ENCODE measurements around the gene HDAC3. TPM values are rescaled to one million over a fixed set of nuclear protein-coding genes. Genes with fewer than 3 reads are reported as not detected.

Gene HDAC3
- total RNA-seq, 1 donor, result 47.8 TPM

GRCh38 chr5:141635646-141636045, 1.0 kb downstream of the HDAC3 start:
- H3K9me3 ChIP-seq (ENCODE audit: low read depth, low read length), result no peaks in the 10 kb centered on the region
- H3K4me2 ChIP-seq (ENCODE audit: insufficient read depth, low read length), result peak overlapping the region; percentile 100
- peak overlapping the region; percentile 79 for H3K27ac ChIP-seq (ENCODE audit: low read depth, low read length)
- H3K79me2 ChIP-seq (ENCODE audit: insufficient read depth, low read length), result peaks cover 58% of the 10 kb centered on the region
- no peaks in the 10 kb centered on the region for H3K27me3 ChIP-seq (ENCODE audit: insufficient read depth, low read length)
- peaks cover 22% of the 10 kb centered on the region for H3K4me1 ChIP-seq (ENCODE audit: insufficient read depth, low read length)
- H3K4me3 ChIP-seq (ENCODE audit: insufficient read depth, low read length), result peak overlapping the region; percentile 90
- DNase-seq (ENCODE audit: insufficient read length, low spot score, missing footprints), result no peak
- H3K36me3 ChIP-seq (ENCODE audit: insufficient read depth, low read length), result peaks cover 20% of the 10 kb centered on the region
- TF ChIP-seq, protein P1, sequence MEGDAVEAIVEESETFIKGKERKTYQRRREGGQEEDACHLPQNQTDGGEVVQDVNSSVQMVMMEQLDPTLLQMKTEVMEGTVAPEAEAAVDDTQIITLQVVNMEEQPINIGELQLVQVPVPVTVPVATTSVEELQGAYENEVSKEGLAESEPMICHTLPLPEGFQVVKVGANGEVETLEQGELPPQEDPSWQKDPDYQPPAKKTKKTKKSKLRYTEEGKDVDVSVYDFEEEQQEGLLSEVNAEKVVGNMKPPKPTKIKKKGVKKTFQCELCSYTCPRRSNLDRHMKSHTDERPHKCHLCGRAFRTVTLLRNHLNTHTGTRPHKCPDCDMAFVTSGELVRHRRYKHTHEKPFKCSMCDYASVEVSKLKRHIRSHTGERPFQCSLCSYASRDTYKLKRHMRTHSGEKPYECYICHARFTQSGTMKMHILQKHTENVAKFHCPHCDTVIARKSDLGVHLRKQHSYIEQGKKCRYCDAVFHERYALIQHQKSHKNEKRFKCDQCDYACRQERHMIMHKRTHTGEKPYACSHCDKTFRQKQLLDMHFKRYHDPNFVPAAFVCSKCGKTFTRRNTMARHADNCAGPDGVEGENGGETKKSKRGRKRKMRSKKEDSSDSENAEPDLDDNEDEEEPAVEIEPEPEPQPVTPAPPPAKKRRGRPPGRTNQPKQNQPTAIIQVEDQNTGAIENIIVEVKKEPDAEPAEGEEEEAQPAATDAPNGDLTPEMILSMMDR (IDR thresholded peaks at IDR 0.05; ENCODE audit: extremely low read depth, low read depth, low read length), result no peak
- no peak overlapping the region for H2AFZ ChIP-seq (ENCODE audit: low read length)
- peaks cover 42% of the 10 kb centered on the region for H4K20me1 ChIP-seq (ENCODE audit: insufficient read depth, low read length)

GRCh38 chr5:141634720-141635119, 1.9 kb downstream of the HDAC3 start:
- Histone ChIP-seq H3K27ac (ENCODE audit: low read depth, low read length) (no peak overlapping the region), H3K79me2 (ENCODE audit: insufficient read depth, low read length) (peaks cover 65% of the 10 kb centered on the region), H3K9me3 (ENCODE audit: low read depth, low read length) (no peaks in the 10 kb centered on the region), H3K27me3 (ENCODE audit: insufficient read depth, low read length) (no peaks in the 10 kb centered on the region), H3K4me2 (ENCODE audit: insufficient read depth, low read length) (no peak overlapping the region), H4K20me1 (ENCODE audit: insufficient read depth, low read length) (peaks cover 42% of the 10 kb centered on the region), H3K4me3 (ENCODE audit: insufficient read depth, low read length) (no peak overlapping the region), H3K36me3 (ENCODE audit: insufficient read depth, low read length) (peaks cover 24% of the 10 kb centered on the region), H2AFZ (ENCODE audit: low read length) (no peak overlapping the region), H3K4me1 (ENCODE audit: insufficient read depth, low read length) (peaks cover 22% of the 10 kb centered on the region)
- TF ChIP-seq, protein P1 (IDR thresholded peaks at IDR 0.05; ENCODE audit: extremely low read depth, low read depth, low read length), result no peak
- DNase-seq (ENCODE audit: insufficient read length, low spot score, missing footprints), result no peak

- H3K79me2 ChIP-seq (ENCODE audit: insufficient read depth, low read length), result peaks cover 71% of the 10 kb centered on the region
- H3K27ac ChIP-seq (ENCODE audit: low read depth, low read length), result no peak overlapping the region
- peaks cover 22% of the 10 kb centered on the region for H3K4me1 ChIP-seq (ENCODE audit: insufficient read depth, low read length)
- peaks cover 43% of the 10 kb centered on the region for H4K20me1 ChIP-seq (ENCODE audit: insufficient read depth, low read length)
- DNase-seq (ENCODE audit: insufficient read length, low spot score, missing footprints), result no peak
- H3K36me3 ChIP-seq (ENCODE audit: insufficient read depth, low read length), result peaks cover 31% of the 10 kb centered on the region
- H3K4me2 ChIP-seq (ENCODE audit: insufficient read depth, low read length), result no peak overlapping the region
- H3K4me3 ChIP-seq (ENCODE audit: insufficient read depth, low read length), result no peak overlapping the region
- H3K9me3 ChIP-seq (ENCODE audit: low read depth, low read length), result no peaks in the 10 kb centered on the region
- TF ChIP-seq, protein P1 (IDR thresholded peaks at IDR 0.05; ENCODE audit: extremely low read depth, low read depth, low read length), result no peak
- no peak overlapping the region for H2AFZ ChIP-seq (ENCODE audit: low read length)
- no peaks in the 10 kb centered on the region for H3K27me3 ChIP-seq (ENCODE audit: insufficient read depth, low read length)
These were observed 2.6 kb downstream of the HDAC3 start for GRCh38 chr5:141633871-141634561.

GRCh38 chr5:141632650-141633049, 4.0 kb downstream of the HDAC3 start:
- peaks cover 34% of the 10 kb centered on the region for H4K20me1 ChIP-seq (ENCODE audit: insufficient read depth, low read length)
- peaks cover 71% of the 10 kb centered on the region for H3K79me2 ChIP-seq (ENCODE audit: insufficient read depth, low read length)
- H3K4me1 ChIP-seq (ENCODE audit: insufficient read depth, low read length), result peaks cover 22% of the 10 kb centered on the region
- H3K27me3 ChIP-seq (ENCODE audit: insufficient read depth, low read length), result no peaks in the 10 kb centered on the region
- H3K9me3 ChIP-seq (ENCODE audit: low read depth, low read length), result no peaks in the 10 kb centered on the region
- H2AFZ ChIP-seq (ENCODE audit: low read length), result no peak overlapping the region
- H3K4me2 ChIP-seq (ENCODE audit: insufficient read depth, low read length), result no peak overlapping the region
- DNase-seq (ENCODE audit: insufficient read length, low spot score, missing footprints), result no peak
- H3K36me3 ChIP-seq (ENCODE audit: insufficient read depth, low read length), result peaks cover 40% of the 10 kb centered on the region
- TF ChIP-seq, protein P1 (IDR thresholded peaks at IDR 0.05; ENCODE audit: extremely low read depth, low read depth, low read length), result no peak
- no peak overlapping the region for H3K27ac ChIP-seq (ENCODE audit: low read depth, low read length)
- H3K4me3 ChIP-seq (ENCODE audit: insufficient read depth, low read length), result no peak overlapping the region
